Measurements from ENCODE around the gene SEZ6. TPM values are rescaled to one million over a fixed set of nuclear protein-coding genes. Genes with fewer than 3 reads are reported as not detected.

Gene SEZ6
- total and polyA plus RNA-seq, 2 donors (not counting 1 experiment from before 2014, with no cell fraction given), result not detected

DNA sequence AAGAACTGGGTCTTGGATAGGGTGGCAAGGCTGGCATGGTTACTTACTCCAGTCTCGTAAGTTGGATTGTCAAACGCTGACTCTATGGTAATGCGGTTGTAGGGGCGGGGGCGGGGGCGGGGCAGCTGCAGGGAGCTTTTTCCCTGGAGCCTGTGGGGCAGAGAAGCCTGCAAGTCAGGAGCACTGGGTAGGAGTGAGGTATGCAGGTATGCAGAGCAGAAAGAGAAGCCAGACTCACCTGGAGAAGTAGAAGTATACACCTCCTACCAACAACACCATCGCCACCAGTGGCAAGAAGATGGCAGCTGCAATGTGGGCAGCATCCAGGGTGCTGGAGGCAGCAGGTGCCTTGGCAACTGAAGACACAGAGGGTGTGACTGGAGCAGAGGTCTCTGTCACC lies 49.7 kb downstream of the SEZ6 start:
- Histone ChIP-seq H3K79me2 (ENCODE audit: control insufficient read depth, insufficient read depth, low read length) (peaks cover 11% of the 10 kb centered on the region), H3K9me3 (ENCODE audit: control extremely low read depth in 1 of 3, control insufficient read depth in 2 of 3, insufficient read depth in 1 of 3, low read length in 2 of 3) (no peaks in the 10 kb centered on the region), H2AFZ (ENCODE audit: insufficient read depth, low read depth, low read length, poor library complexity, severe bottlenecking) (no peak overlapping the region), H3K4me2 (replicated peaks; ENCODE audit: low read depth, low read length, poor library complexity, severe bottlenecking) (no peak overlapping the region), H3K4me1 (ENCODE audit: control insufficient read depth in 2 of 2, insufficient read depth in 2 of 2, low read length in 2 of 2) (peaks cover 8 to 12% of the 10 kb centered on the region in 2 donors), H3K27me3 (replicated peaks in 1 of 4; ENCODE audit: control extremely low read depth in 1 of 4, control insufficient read depth in 3 of 4, insufficient read depth in 4 of 4, low read length in 3 of 4) (no peaks in the 10 kb centered on the region), H4K20me1 (ENCODE audit: control insufficient read depth, insufficient read depth, low read length, poor library complexity, severe bottlenecking) (no peaks in the 10 kb centered on the region), H3K9ac (ENCODE audit: low read length) (no peak overlapping the region), H3K27ac (ENCODE audit: low read length in 2 of 2) (no peak overlapping the region), H3K36me3 (replicated peaks in 1 of 2; ENCODE audit: control extremely low read depth in 1 of 2, control insufficient read depth in 1 of 2, extremely low read depth in 1 of 2, insufficient read depth in 2 of 2, low read length in 1 of 2) (no peaks in the 10 kb centered on the region), H3K4me3 (ENCODE audit: control extremely low read depth in 1 of 5, extremely low read depth in 1 of 5, insufficient read depth in 1 of 5, low read depth in 2 of 5, low read length in 4 of 5) (no peak overlapping the region)
- ChIA-PET POLR2A (no interaction called here), CTCF (interaction anchor here (2.6 to 3.9 kb wide), 2 partner anchors 10 to 160 kb away, joined by 10 to 14 read pairs; no protein-coding TSS in a partner anchor)
- TF ChIP-seq EZH2 (IDR thresholded peaks at IDR 0.05; ENCODE audit: borderline replicate concordance, insufficient read depth, low read depth, low read length, poor library complexity, severe bottlenecking), result no peak
- TF ChIP-seq, protein P1, sequence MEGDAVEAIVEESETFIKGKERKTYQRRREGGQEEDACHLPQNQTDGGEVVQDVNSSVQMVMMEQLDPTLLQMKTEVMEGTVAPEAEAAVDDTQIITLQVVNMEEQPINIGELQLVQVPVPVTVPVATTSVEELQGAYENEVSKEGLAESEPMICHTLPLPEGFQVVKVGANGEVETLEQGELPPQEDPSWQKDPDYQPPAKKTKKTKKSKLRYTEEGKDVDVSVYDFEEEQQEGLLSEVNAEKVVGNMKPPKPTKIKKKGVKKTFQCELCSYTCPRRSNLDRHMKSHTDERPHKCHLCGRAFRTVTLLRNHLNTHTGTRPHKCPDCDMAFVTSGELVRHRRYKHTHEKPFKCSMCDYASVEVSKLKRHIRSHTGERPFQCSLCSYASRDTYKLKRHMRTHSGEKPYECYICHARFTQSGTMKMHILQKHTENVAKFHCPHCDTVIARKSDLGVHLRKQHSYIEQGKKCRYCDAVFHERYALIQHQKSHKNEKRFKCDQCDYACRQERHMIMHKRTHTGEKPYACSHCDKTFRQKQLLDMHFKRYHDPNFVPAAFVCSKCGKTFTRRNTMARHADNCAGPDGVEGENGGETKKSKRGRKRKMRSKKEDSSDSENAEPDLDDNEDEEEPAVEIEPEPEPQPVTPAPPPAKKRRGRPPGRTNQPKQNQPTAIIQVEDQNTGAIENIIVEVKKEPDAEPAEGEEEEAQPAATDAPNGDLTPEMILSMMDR (IDR thresholded peaks at IDR 0.05), result no peak
- H3K27me3 Mint-ChIP-seq, result no peaks in the 10 kb centered on the region
- intact Hi-C loops (cut with micrococcal nuclease), result loop anchor here (10.0 kb wide), 1 partner anchor 609 kb away; the partner anchor contains the start of genes ABHD15 and TP53I13
- no peak for ATAC-seq (ENCODE audit: low read depth)
- H3K27ac Mint-ChIP-seq, result no peak overlapping the region
- over 99% methylated on average over 7 of the region's 7 CpGs for WGBS (ENCODE audit: insufficient coverage)
- H3K9me3 Mint-ChIP-seq (ENCODE audit: insufficient read depth), result no peaks in the 10 kb centered on the region
- H3K4me3 Mint-ChIP-seq, result no peak overlapping the region
- H3K4me1 Mint-ChIP-seq, result no peaks in the 10 kb centered on the region
- no peak for DNase-seq

DNA sequence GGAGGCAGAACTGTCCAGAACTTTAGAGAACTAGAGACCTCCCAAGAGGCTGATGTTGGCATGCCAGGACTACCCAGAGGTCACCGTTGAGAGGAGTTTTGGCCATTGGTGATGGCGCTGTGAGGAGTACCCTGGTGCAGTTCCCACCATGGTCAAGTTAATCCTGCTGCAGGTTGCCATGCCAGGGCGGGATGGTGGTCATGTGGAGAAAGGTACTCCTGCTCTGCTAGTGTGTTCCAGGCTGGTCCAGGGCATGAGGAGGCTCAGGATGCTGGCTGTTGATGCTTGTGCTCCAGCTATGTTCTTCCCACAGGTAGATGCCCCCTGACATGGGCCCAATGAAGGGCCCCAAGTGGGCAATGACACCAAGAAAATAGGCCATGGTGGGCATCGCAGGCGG lies 50.4 kb downstream of the SEZ6 start:
- 97% methylated on average over 4 of the region's 5 CpGs for WGBS (ENCODE audit: insufficient coverage)
- Mint-ChIP-seq H3K4me3 (no peak overlapping the region), H3K9me3 (ENCODE audit: insufficient read depth) (no peaks in the 10 kb centered on the region), H3K27me3 (no peaks in the 10 kb centered on the region), H3K27ac (no peak overlapping the region), H3K4me1 (no peaks in the 10 kb centered on the region)
- no peak for TF ChIP-seq EZH2 (IDR thresholded peaks at IDR 0.05; ENCODE audit: borderline replicate concordance, insufficient read depth, low read depth, low read length, poor library complexity, severe bottlenecking)
- Histone ChIP-seq H3K4me2 (replicated peaks; ENCODE audit: low read depth, low read length, poor library complexity, severe bottlenecking) (no peak overlapping the region), H3K4me3 (ENCODE audit: control extremely low read depth in 1 of 5, extremely low read depth in 1 of 5, insufficient read depth in 1 of 5, low read depth in 2 of 5, low read length in 4 of 5) (no peak overlapping the region), H3K79me2 (ENCODE audit: control insufficient read depth, insufficient read depth, low read length) (peaks cover 15% of the 10 kb centered on the region), H3K27ac (ENCODE audit: low read length in 2 of 2) (no peak overlapping the region), H3K9me3 (ENCODE audit: control extremely low read depth in 1 of 3, control insufficient read depth in 2 of 3, insufficient read depth in 1 of 3, low read length in 2 of 3) (no peaks in the 10 kb centered on the region), H2AFZ (ENCODE audit: insufficient read depth, low read depth, low read length, poor library complexity, severe bottlenecking) (no peak overlapping the region), H3K36me3 (replicated peaks in 1 of 2; ENCODE audit: control extremely low read depth in 1 of 2, control insufficient read depth in 1 of 2, extremely low read depth in 1 of 2, insufficient read depth in 2 of 2, low read length in 1 of 2) (no peaks in the 10 kb centered on the region), H3K9ac (ENCODE audit: low read length) (no peak overlapping the region), H3K4me1 (ENCODE audit: control insufficient read depth in 2 of 2, insufficient read depth in 2 of 2, low read length in 2 of 2) (peaks cover 8 to 12% of the 10 kb centered on the region in 2 donors), H3K27me3 (replicated peaks in 1 of 4; ENCODE audit: control extremely low read depth in 1 of 4, control insufficient read depth in 3 of 4, insufficient read depth in 4 of 4, low read length in 3 of 4) (no peaks in the 10 kb centered on the region), H4K20me1 (ENCODE audit: control insufficient read depth, insufficient read depth, low read length, poor library complexity, severe bottlenecking) (peaks cover 4% of the 10 kb centered on the region)
- POLR2A ChIA-PET, result no interaction called here
- no peak for ATAC-seq (ENCODE audit: low read depth)
- CTCF ChIA-PET, result interaction anchor here (0.7 to 4.6 kb wide), 5 partner anchors 10 to 192 kb away, joined by 4 to 58 read pairs (median 10); no protein-coding TSS in a partner anchor
- intact Hi-C loops (cut with micrococcal nuclease), result loop anchor here (10.0 kb wide), 1 partner anchor 609 kb away; the partner anchor contains the start of genes ABHD15 and TP53I13
- DNase-seq, result no peak
